ENCODE measurements around the gene KRTAP6-2. TPM values are rescaled to one million over a fixed set of nuclear protein-coding genes. Genes with fewer than 3 reads are reported as not detected.

The KRTAP6-2 gene
- polyA plus RNA-seq, 4 donors = not detected

- H3K27me3 ChIP-seq (ENCODE audit: control insufficient read depth in 3 of 3, insufficient read depth in 3 of 3, low read length in 3 of 3) = no peaks in the 10 kb centered on the region
- 89 to 91% (median 89%) methylated on average over 3 of the region's 3 CpGs for WGBS, 3 donors
- no peak overlapping the region for H3K4me3 ChIP-seq (ENCODE audit: low read depth in 1 of 3, low read length in 3 of 3)
- H3K36me3 ChIP-seq (ENCODE audit: control insufficient read depth in 3 of 3, insufficient read depth in 2 of 3, low read depth in 1 of 3, low read length in 3 of 3) = no peaks in the 10 kb centered on the region
- DNase-seq (no peak), FAIRE-seq (no peak)
- peaks cover 0 to 14% of the 10 kb centered on the region in 2 donors for H3K9me3 ChIP-seq (ENCODE audit: control insufficient read depth in 2 of 2, insufficient read depth in 1 of 2, low read depth in 1 of 2, low read length in 1 of 2)
- H3K27ac ChIP-seq (ENCODE audit: low read depth in 1 of 3, low read length in 2 of 3) = no peak overlapping the region
- H3K4me1 ChIP-seq (ENCODE audit: control insufficient read depth in 3 of 3, insufficient read depth in 2 of 3, low read depth in 1 of 3, low read length in 2 of 3) = no peaks in the 10 kb centered on the region
These were observed 24.7 kb upstream of the KRTAP6-2 start for GRCh38 chr21:30623362-30623761.

DNA sequence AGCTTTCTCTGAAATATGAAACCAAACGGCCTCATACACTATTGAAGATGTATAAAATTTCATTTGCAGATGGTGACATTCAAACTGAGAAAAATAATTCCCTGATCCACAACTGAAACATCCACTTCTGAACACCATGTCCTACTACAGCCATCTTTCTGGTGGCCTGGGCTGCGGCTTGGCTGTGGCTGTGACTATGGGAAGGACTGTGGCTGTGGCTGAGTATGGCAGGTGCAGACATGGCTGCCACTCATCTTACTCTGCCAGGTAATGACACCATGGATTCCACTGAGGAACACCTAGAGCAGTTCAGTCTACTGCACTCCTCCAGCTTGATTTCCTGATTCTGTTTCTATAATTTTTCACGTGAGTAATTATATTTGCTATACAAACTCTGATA, 21.8 kb upstream of the KRTAP6-2 start, which contains the start of gene KRTAP20-4:
KRTAP20-4 (plus strand) TSS at position 106 of the 400 bp plus-strand sequence.
- no peaks in the 10 kb centered on the region for H3K4me1 ChIP-seq (ENCODE audit: control insufficient read depth in 3 of 3, insufficient read depth in 2 of 3, low read depth in 1 of 3, low read length in 2 of 3)
- H3K4me3 ChIP-seq (ENCODE audit: low read depth in 1 of 3, low read length in 3 of 3) = no peak within 1 kb of the TSS
- DNase-seq (no peak), FAIRE-seq (no peak)
- H3K36me3 ChIP-seq (ENCODE audit: control insufficient read depth in 3 of 3, insufficient read depth in 2 of 3, low read depth in 1 of 3, low read length in 3 of 3) = no peaks in the 10 kb centered on the region
- H3K27me3 ChIP-seq (ENCODE audit: control insufficient read depth in 3 of 3, insufficient read depth in 3 of 3, low read length in 3 of 3) = no peaks in the 10 kb centered on the region
- WGBS, 3 donors = 65 to 83% (median 65%) methylated on average over 3 of the region's 3 CpGs
- H3K27ac ChIP-seq (ENCODE audit: low read depth in 1 of 3, low read length in 2 of 3) = no peak within 1 kb of the TSS
- peaks cover 0 to 12% of the 10 kb centered on the region in 2 donors for H3K9me3 ChIP-seq (ENCODE audit: control insufficient read depth in 2 of 2, insufficient read depth in 1 of 2, low read depth in 1 of 2, low read length in 1 of 2)

DNA sequence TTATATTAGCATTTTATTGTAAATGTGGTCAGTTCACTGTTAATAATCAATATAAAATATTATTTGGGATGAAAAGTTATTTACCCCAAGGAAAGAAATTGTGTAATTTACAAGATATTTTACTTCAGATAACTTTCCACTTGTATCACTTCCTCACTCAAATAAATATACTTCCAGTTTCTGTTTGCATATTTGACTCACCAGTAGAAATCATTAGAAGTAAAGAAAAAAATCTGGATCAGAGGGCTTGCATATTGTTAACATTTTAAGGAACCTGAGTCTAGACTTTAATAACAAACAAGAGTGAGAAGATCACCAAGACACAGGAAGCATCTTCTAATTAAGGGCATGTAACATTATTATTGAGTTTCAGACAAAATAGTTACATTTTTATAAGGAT, 21.4 kb upstream of the KRTAP6-2 start:
- Histone ChIP-seq H3K27ac (ENCODE audit: low read depth in 1 of 3, low read length in 2 of 3) (no peak overlapping the region), H3K36me3 (ENCODE audit: control insufficient read depth in 3 of 3, insufficient read depth in 2 of 3, low read depth in 1 of 3, low read length in 3 of 3) (no peaks in the 10 kb centered on the region), H3K4me1 (ENCODE audit: control insufficient read depth in 3 of 3, insufficient read depth in 2 of 3, low read depth in 1 of 3, low read length in 2 of 3) (no peaks in the 10 kb centered on the region), H3K4me3 (ENCODE audit: low read depth in 1 of 3, low read length in 3 of 3) (no peak overlapping the region), H3K9me3 (ENCODE audit: control insufficient read depth in 2 of 2, insufficient read depth in 1 of 2, low read depth in 1 of 2, low read length in 1 of 2) (peaks cover 0 to 7% of the 10 kb centered on the region in 2 donors), H3K27me3 (ENCODE audit: control insufficient read depth in 3 of 3, insufficient read depth in 3 of 3, low read length in 3 of 3) (no peaks in the 10 kb centered on the region)
- FAIRE-seq (no peak), DNase-seq (no peak)

DNA sequence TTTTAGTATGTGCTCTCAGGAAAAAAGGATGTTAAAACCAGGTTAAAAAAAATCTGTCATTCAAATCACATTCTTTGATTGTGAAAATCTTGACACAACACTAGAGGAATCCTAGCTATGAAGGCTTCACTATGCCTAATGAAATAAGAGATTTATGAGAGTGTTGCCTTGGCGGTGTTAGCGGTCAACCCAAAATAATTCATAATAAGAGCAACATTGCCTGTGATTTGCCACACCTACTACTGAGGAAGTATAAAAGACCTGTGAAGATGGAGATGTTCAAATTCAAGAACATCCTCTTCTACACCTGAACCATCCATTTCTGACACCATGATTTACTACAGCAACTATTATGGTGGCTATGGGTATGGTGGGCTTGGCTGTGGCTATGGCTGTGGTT, 17.4 kb upstream of the KRTAP6-2 start, which contains the start of gene KRTAP20-1:
KRTAP20-1 (plus strand) TSS at position 301 of the 400 bp plus-strand sequence; CDS start at position 331, 30 bp downstream.
- FAIRE-seq (no peak), DNase-seq (no peak)
- H3K4me1 ChIP-seq (ENCODE audit: control insufficient read depth in 3 of 3, insufficient read depth in 2 of 3, low read depth in 1 of 3, low read length in 2 of 3) = no peaks in the 10 kb centered on the region
- 95 to 99% (median 99%) methylated on average over 2 of the region's 2 CpGs for WGBS, 3 donors
- no peaks in the 10 kb centered on the region for H3K27me3 ChIP-seq (ENCODE audit: control insufficient read depth in 3 of 3, insufficient read depth in 3 of 3, low read length in 3 of 3)
- H3K27ac ChIP-seq (ENCODE audit: low read depth in 1 of 3, low read length in 2 of 3) = no peak within 1 kb of the TSS
- peaks cover 0 to 3% of the 10 kb centered on the region in 2 donors for H3K9me3 ChIP-seq (ENCODE audit: control insufficient read depth in 2 of 2, insufficient read depth in 1 of 2, low read depth in 1 of 2, low read length in 1 of 2)
- H3K36me3 ChIP-seq (ENCODE audit: control insufficient read depth in 3 of 3, insufficient read depth in 2 of 3, low read depth in 1 of 3, low read length in 3 of 3) = no peaks in the 10 kb centered on the region
- H3K4me3 ChIP-seq (ENCODE audit: low read depth in 1 of 3, low read length in 3 of 3) = no peak within 1 kb of the TSS

DNA sequence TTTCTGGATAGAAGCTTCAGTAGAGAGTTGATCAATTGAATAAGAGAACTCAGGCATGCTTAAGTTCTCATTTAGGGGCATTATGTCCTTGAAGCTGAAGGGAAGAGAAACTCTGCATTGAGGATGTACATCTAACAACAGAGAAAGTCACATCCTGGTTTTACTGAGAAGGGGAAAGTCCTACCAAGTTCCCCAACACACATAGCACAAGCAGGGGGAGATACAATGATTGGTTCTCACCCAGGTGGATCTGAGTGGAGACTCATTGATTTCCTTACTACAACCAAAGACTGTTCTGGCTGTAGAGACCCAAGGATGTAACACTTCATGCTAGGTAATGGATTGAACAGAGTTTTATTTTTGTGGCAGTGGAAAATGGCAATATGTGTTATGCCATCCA, 16.5 kb upstream of the KRTAP6-2 start:
- Histone ChIP-seq H3K9me3 (ENCODE audit: control insufficient read depth in 2 of 2, insufficient read depth in 1 of 2, low read depth in 1 of 2, low read length in 1 of 2) (peaks cover 0 to 3% of the 10 kb centered on the region in 2 donors), H3K27me3 (ENCODE audit: control insufficient read depth in 3 of 3, insufficient read depth in 3 of 3, low read length in 3 of 3) (no peaks in the 10 kb centered on the region), H3K36me3 (ENCODE audit: control insufficient read depth in 3 of 3, insufficient read depth in 2 of 3, low read depth in 1 of 3, low read length in 3 of 3) (no peaks in the 10 kb centered on the region), H3K4me1 (ENCODE audit: control insufficient read depth in 3 of 3, insufficient read depth in 2 of 3, low read depth in 1 of 3, low read length in 2 of 3) (no peaks in the 10 kb centered on the region), H3K4me3 (ENCODE audit: low read depth in 1 of 3, low read length in 3 of 3) (no peak overlapping the region), H3K27ac (ENCODE audit: low read depth in 1 of 3, low read length in 2 of 3) (no peak overlapping the region)
- DNase-seq (no peak), FAIRE-seq (no peak)

- H3K36me3 ChIP-seq (ENCODE audit: control insufficient read depth in 3 of 3, insufficient read depth in 2 of 3, low read depth in 1 of 3, low read length in 3 of 3) = no peaks in the 10 kb centered on the region
- 51 to 80% (median 53%) methylated on average over 2 of the region's 2 CpGs for WGBS, 3 donors
- no peak within 1 kb of the TSS for H3K4me3 ChIP-seq (ENCODE audit: low read depth in 1 of 3, low read length in 3 of 3)
- DNase-seq = no peak
- peaks cover 0 to 3% of the 10 kb centered on the region in 2 donors for H3K9me3 ChIP-seq (ENCODE audit: control insufficient read depth in 2 of 2, insufficient read depth in 1 of 2, low read depth in 1 of 2, low read length in 1 of 2)
- no peaks in the 10 kb centered on the region for H3K4me1 ChIP-seq (ENCODE audit: control insufficient read depth in 3 of 3, insufficient read depth in 2 of 3, low read depth in 1 of 3, low read length in 2 of 3)
- no peak for FAIRE-seq
- H3K27me3 ChIP-seq (ENCODE audit: control insufficient read depth in 3 of 3, insufficient read depth in 3 of 3, low read length in 3 of 3) = no peaks in the 10 kb centered on the region
- no peak within 1 kb of the TSS for H3K27ac ChIP-seq (ENCODE audit: low read depth in 1 of 3, low read length in 2 of 3)
These were observed 15.1 kb upstream of the KRTAP6-2 start, which contains the start of gene KRTAP6-1 for GRCh38 chr21:30613836-30614235. TSS of gene KRTAP6-1 (minus strand) at chr21:30613930. CDS start at chr21:30613904, 26 bp downstream.

- WGBS, 3 donors = 80 to 89% (median 87%) methylated on average over 2 of the region's 2 CpGs
- H3K9me3 ChIP-seq (ENCODE audit: control insufficient read depth in 2 of 2, insufficient read depth in 1 of 2, low read depth in 1 of 2, low read length in 1 of 2) = peaks cover 0 to 6% of the 10 kb centered on the region in 2 donors
- H3K27ac ChIP-seq (ENCODE audit: low read depth in 1 of 3, low read length in 2 of 3) = no peak overlapping the region
- no peaks in the 10 kb centered on the region for H3K36me3 ChIP-seq (ENCODE audit: control insufficient read depth in 3 of 3, insufficient read depth in 2 of 3, low read depth in 1 of 3, low read length in 3 of 3)
- DNase-seq (no peak), FAIRE-seq (no peak)
- H3K27me3 ChIP-seq (ENCODE audit: control insufficient read depth in 3 of 3, insufficient read depth in 3 of 3, low read length in 3 of 3) = no peaks in the 10 kb centered on the region
- H3K4me1 ChIP-seq (ENCODE audit: control insufficient read depth in 3 of 3, insufficient read depth in 2 of 3, low read depth in 1 of 3, low read length in 2 of 3) = no peaks in the 10 kb centered on the region
- no peak overlapping the region for H3K4me3 ChIP-seq (ENCODE audit: low read depth in 1 of 3, low read length in 3 of 3)
These were observed 13.4 kb upstream of the KRTAP6-2 start for GRCh38 chr21:30612132-30612531.

DNA sequence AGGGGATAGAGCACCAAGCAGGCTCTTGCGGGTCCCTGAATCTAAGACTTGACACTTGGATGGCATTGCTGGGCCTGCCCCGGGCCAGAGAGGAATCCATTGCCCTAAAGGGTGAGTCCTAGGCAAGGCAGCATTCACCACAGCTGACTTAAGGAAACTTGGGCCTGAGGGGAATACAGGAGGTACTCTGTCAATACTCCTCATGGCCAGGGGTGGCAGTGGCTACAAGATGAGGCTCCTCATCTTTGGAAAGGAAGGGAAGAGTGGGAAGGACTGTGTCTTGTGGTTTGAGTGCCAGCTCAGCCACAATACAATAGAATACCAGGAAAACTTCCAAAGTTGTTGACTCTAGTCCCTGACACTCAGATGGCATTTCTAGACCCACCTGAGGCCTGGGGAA, 7.3 kb upstream of the KRTAP6-2 start:
- FAIRE-seq (no peak), DNase-seq (no peak)
- H3K36me3 ChIP-seq (ENCODE audit: control insufficient read depth in 3 of 3, insufficient read depth in 2 of 3, low read depth in 1 of 3, low read length in 3 of 3) = no peaks in the 10 kb centered on the region
- H3K4me3 ChIP-seq (ENCODE audit: low read depth in 1 of 3, low read length in 3 of 3) = no peak overlapping the region
- no peaks in the 10 kb centered on the region for H3K27me3 ChIP-seq (ENCODE audit: control insufficient read depth in 3 of 3, insufficient read depth in 3 of 3, low read length in 3 of 3)
- H3K4me1 ChIP-seq (ENCODE audit: control insufficient read depth in 3 of 3, insufficient read depth in 2 of 3, low read depth in 1 of 3, low read length in 2 of 3) = no peaks in the 10 kb centered on the region
- peaks cover 0 to 12% of the 10 kb centered on the region in 2 donors for H3K9me3 ChIP-seq (ENCODE audit: control insufficient read depth in 2 of 2, insufficient read depth in 1 of 2, low read depth in 1 of 2, low read length in 1 of 2)
- no peak overlapping the region for H3K27ac ChIP-seq (ENCODE audit: low read depth in 1 of 3, low read length in 2 of 3)
- WGBS, 3 donors = 64 to 93% (median 86%) methylated on average over 2 of the region's 2 CpGs

- Histone ChIP-seq H3K27ac (ENCODE audit: low read depth in 1 of 3, low read length in 2 of 3) (no peak within 1 kb of the TSS), H3K4me3 (ENCODE audit: low read depth in 1 of 3, low read length in 3 of 3) (no peak within 1 kb of the TSS), H3K9me3 (ENCODE audit: control insufficient read depth in 2 of 2, insufficient read depth in 1 of 2, low read depth in 1 of 2, low read length in 1 of 2) (peaks cover 0 to 9% of the 10 kb centered on the region in 2 donors), H3K27me3 (ENCODE audit: control insufficient read depth in 3 of 3, insufficient read depth in 3 of 3, low read length in 3 of 3) (no peaks in the 10 kb centered on the region), H3K36me3 (ENCODE audit: control insufficient read depth in 3 of 3, insufficient read depth in 2 of 3, low read depth in 1 of 3, low read length in 3 of 3) (no peaks in the 10 kb centered on the region), H3K4me1 (ENCODE audit: control insufficient read depth in 3 of 3, insufficient read depth in 2 of 3, low read depth in 1 of 3, low read length in 2 of 3) (no peaks in the 10 kb centered on the region)
- no peak for FAIRE-seq
- 48 to 97% (median 50%) methylated on average over 1 of the region's 1 CpG for WGBS, 3 donors
- DNase-seq = no peak
These were observed 2.1 kb upstream of the KRTAP6-2 start, which contains the start of gene KRTAP22-1 for GRCh38 chr21:30600787-30601186. TSS of gene KRTAP22-1 (plus strand) at chr21:30601087.

Data from small intestine (tissue), 7 donors.